ENCODE data around the gene SCLY. TPM values are rescaled to one million over a fixed set of nuclear protein-coding genes. Genes with fewer than 3 reads are reported as not detected.

SCLY gene
- total and polyA plus RNA-seq, 2 of the 13 experiments (the other 11 are each of a cell fraction or from before 2014, with no cell fraction given) = 27.9 to 38.6 TPM

- TF ChIP-seq CHCHD3 (CRISPR knock-in tag; IDR thresholded peaks at IDR 0.05) (peak; percentile 82; the same call in 1 of the 2 replicates), TOPORS (CRISPR knock-in tag; IDR thresholded peaks at IDR 0.05) (no peak), ZNF350 (CRISPR knock-in tag; IDR thresholded peaks at IDR 0.05; ENCODE audit: borderline replicate concordance, low read depth) (peak; percentile 98), NPAS2 (CRISPR knock-in tag; IDR thresholded peaks at IDR 0.05; ENCODE audit: borderline replicate concordance) (no peak), ZSCAN12 (CRISPR knock-in tag; IDR thresholded peaks at IDR 0.05) (peak; percentile 76; the same call in 1 of the 2 replicates), JUND (CRISPR knock-in tag; IDR thresholded peaks at IDR 0.05) (no peak; the same call in 1 of the 2 replicates), BCL3 (CRISPR knock-in tag; IDR thresholded peaks at IDR 0.05) (peak; percentile 82), SMAD3 (CRISPR knock-in tag; IDR thresholded peaks at IDR 0.05) (peak; percentile 84; the same call in 1 of the 2 replicates), TAF1 (CRISPR knock-in tag; IDR thresholded peaks at IDR 0.05) (peak; percentile 97), NFYB (CRISPR knock-in tag; IDR thresholded peaks at IDR 0.05) (peak; percentile 86), ZNF616 (CRISPR knock-in tag; IDR thresholded peaks at IDR 0.05; ENCODE audit: low read depth) (no peak), HIVEP1 (CRISPR knock-in tag; IDR thresholded peaks at IDR 0.05) (peak; percentile 96), ZNF484 (CRISPR knock-in tag; IDR thresholded peaks at IDR 0.05; ENCODE audit: borderline replicate concordance, low read depth) (no peak), ZNF326 (CRISPR knock-in tag; IDR thresholded peaks at IDR 0.05; ENCODE audit: borderline replicate concordance) (0 out of 2 replicates have a peak, but pooled peaks have one; percentile 42), MTA3 (CRISPR knock-in tag; IDR thresholded peaks at IDR 0.05) (no peak), ATAD3A (CRISPR knock-in tag; IDR thresholded peaks at IDR 0.05) (0 out of 2 replicates have a peak, but pooled peaks have one; percentile 32)
- TF ChIP-seq, protein P1, sequence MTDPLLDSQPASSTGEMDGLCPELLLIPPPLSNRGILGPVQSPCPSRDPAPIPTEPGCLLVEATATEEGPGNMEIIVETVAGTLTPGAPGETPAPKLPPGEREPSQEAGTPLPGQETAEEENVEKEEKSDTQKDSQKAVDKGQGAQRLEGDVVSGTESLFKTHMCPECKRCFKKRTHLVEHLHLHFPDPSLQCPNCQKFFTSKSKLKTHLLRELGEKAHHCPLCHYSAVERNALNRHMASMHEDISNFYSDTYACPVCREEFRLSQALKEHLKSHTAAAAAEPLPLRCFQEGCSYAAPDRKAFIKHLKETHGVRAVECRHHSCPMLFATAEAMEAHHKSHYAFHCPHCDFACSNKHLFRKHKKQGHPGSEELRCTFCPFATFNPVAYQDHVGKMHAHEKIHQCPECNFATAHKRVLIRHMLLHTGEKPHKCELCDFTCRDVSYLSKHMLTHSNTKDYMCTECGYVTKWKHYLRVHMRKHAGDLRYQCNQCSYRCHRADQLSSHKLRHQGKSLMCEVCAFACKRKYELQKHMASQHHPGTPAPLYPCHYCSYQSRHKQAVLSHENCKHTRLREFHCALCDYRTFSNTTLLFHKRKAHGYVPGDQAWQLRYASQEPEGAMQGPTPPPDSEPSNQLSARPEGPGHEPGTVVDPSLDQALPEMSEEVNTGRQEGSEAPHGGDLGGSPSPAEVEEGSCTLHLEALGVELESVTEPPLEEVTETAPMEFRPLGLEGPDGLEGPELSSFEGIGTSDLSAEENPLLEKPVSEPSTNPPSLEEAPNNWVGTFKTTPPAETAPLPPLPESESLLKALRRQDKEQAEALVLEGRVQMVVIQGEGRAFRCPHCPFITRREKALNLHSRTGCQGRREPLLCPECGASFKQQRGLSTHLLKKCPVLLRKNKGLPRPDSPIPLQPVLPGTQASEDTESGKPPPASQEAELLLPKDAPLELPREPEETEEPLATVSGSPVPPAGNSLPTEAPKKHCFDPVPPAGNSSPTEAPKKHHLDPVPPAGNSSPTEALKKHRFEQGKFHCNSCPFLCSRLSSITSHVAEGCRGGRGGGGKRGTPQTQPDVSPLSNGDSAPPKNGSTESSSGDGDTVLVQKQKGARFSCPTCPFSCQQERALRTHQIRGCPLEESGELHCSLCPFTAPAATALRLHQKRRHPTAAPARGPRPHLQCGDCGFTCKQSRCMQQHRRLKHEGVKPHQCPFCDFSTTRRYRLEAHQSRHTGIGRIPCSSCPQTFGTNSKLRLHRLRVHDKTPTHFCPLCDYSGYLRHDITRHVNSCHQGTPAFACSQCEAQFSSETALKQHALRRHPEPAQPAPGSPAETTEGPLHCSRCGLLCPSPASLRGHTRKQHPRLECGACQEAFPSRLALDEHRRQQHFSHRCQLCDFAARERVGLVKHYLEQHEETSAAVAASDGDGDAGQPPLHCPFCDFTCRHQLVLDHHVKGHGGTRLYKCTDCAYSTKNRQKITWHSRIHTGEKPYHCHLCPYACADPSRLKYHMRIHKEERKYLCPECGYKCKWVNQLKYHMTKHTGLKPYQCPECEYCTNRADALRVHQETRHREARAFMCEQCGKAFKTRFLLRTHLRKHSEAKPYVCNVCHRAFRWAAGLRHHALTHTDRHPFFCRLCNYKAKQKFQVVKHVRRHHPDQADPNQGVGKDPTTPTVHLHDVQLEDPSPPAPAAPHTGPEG (CRISPR knock-in tag; IDR thresholded peaks at IDR 0.05) = peak; percentile 76
- TF ChIP-seq, protein P2, sequence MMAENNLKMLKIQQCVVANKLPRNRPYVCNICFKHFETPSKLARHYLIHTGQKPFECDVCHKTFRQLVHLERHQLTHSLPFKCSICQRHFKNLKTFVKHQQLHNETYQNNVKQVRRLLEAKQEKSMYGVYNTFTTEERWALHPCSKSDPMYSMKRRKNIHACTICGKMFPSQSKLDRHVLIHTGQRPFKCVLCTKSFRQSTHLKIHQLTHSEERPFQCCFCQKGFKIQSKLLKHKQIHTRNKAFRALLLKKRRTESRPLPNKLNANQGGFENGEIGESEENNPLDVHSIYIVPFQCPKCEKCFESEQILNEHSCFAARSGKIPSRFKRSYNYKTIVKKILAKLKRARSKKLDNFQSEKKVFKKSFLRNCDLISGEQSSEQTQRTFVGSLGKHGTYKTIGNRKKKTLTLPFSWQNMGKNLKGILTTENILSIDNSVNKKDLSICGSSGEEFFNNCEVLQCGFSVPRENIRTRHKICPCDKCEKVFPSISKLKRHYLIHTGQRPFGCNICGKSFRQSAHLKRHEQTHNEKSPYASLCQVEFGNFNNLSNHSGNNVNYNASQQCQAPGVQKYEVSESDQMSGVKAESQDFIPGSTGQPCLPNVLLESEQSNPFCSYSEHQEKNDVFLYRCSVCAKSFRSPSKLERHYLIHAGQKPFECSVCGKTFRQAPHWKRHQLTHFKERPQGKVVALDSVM (CRISPR knock-in tag; IDR thresholded peaks at IDR 0.05) = peak; percentile 75
These were observed at the start of gene SCLY (continued) for GRCh38 chr2:238060542-238061314.
